Caco-2 (cell line): ENCODE data around the gene TRIML2. TPM values are rescaled to one million over a fixed set of nuclear protein-coding genes. Genes with fewer than 3 reads are reported as not detected.

Experiments used
- BruUV-seq: library from RNA; stranded (reverse); fragments of 400-500 nt; replicated peaks from 2 replicates; lab custom pipeline; 2021; lab: Mats Ljungman, UMichigan
- CTCF ChIA-PET: fragments of 300-600 bp; sonication (Branson Sonifier 250); formaldehyde crosslinking; loops from one replicate; lab custom pipeline; 2022; ENCODE audit warnings: antibody characterized with exemption; lab: Charles Lee
- POLR2A ChIA-PET: fragments of 300-600 bp; sonication (Branson Sonifier 250); formaldehyde crosslinking; loops from one replicate; lab custom pipeline; 2022; ENCODE audit warnings: antibody characterized with exemption; lab: Charles Lee
- DNase-seq, 2 experiments: peaks; one replicate each; pipeline versions ENCODE4 v3.0.0 to v3.0.0-alpha.2; 2020 to 2022
- H3K27me3 ChIP-seq: replicated peaks from 2 replicates; pipeline ENCODE4 v1.6.0; 2011; ENCODE audit warnings: low read length; ENCODE audit not compliant: control insufficient read depth, insufficient read depth
- H3K36me3 ChIP-seq: 2 replicates; pipeline ENCODE4 v1.5.1; 2011; ENCODE audit warnings: low read length; ENCODE audit not compliant: control insufficient read depth, insufficient read depth
- H3K4me1 ChIP-seq: fragments of 250-450 bp; sonication (Bioruptor Pico); 2 replicates; pipeline ENCODE4 v1.5.1; 2020; ENCODE audit warnings: mild to moderate bottlenecking
- H3K4me3 ChIP-seq: 2 replicates; pipeline ENCODE4 v1.5.1; 2011; ENCODE audit warnings: low read depth, mild to moderate bottlenecking, control low read depth, low read length
- H3K9me3 ChIP-seq: fragments of 250-450 bp; sonication (Bioruptor Pico); 2 replicates; pipeline ENCODE4 v1.5.1; 2020; ENCODE audit warnings: mild to moderate bottlenecking, moderate library complexity
- H3K27ac Mint-ChIP-seq: one replicate; pipeline ENCODE4 v1.8.0; 2022; ENCODE audit warnings: mixed read lengths; ENCODE audit not compliant: unreplicated experiment
- H3K27me3 Mint-ChIP-seq: one replicate; pipeline ENCODE4 v1.8.0; 2022; ENCODE audit warnings: mixed read lengths; ENCODE audit not compliant: insufficient read depth, unreplicated experiment
- H3K36me3 Mint-ChIP-seq: one replicate; pipeline ENCODE4 v1.8.0; 2022; ENCODE audit warnings: mild to moderate bottlenecking, mixed read lengths; ENCODE audit not compliant: insufficient read depth, unreplicated experiment
- H3K4me1 Mint-ChIP-seq: one replicate; pipeline ENCODE4 v1.8.0; 2022; ENCODE audit warnings: low read depth, mixed read lengths; ENCODE audit not compliant: unreplicated experiment
- H3K4me3 Mint-ChIP-seq: one replicate; pipeline ENCODE4 v1.8.0; 2022; ENCODE audit warnings: mild to moderate bottlenecking, moderate library complexity, mixed read lengths; ENCODE audit not compliant: unreplicated experiment
- H3K9me3 Mint-ChIP-seq: one replicate; pipeline ENCODE4 v1.8.0; 2022; ENCODE audit warnings: mixed read lengths; ENCODE audit not compliant: unreplicated experiment
- CTCF ChIP-seq, 2 experiments: fragments of 200-600 bp in 1 of 2; IDR thresholded peaks; 1 replicate in 1 of 2; 2 replicates in 1 of 2; pipeline versions ENCODE4 v1.5.1 to v1.8.0; 2011 to 2022; ENCODE audit warnings: antibody characterized with exemption in 1 of 2, control low read depth in 1 of 2, inconsistent platforms in 1 of 2, low read depth in 1 of 2, low read length in 1 of 2, mild to moderate bottlenecking in 1 of 2, moderate library complexity in 1 of 2; ENCODE audit not compliant: insufficient read depth in 1 of 2, severe bottlenecking in 1 of 2, unreplicated experiment in 1 of 2
- intact Hi-C: fragments of 100-400 bp; cut with micrococcal nuclease; formaldehyde crosslinking; loops from one replicate; pipeline ENCODE4 v1.10.0; 2022; ENCODE audit not compliant: unreplicated experiment
- total RNA-seq: library from RNA; stranded (reverse); gene quantifications from 2 replicates; pipeline ENCODE4 v1.2.3, GENCODE V29; 2022

Gene TRIML2
- total RNA-seq, 1 experiment from 2014 or later = 2.2 TPM

GRCh38 chr4:188076169-188076568, 33.2 kb downstream of the TRIML2 start:
- no TSS peak for BruUV-seq
- Histone ChIP-seq H3K4me1 (peaks cover 18% of the 10 kb centered on the region), H3K4me3 (no peak overlapping the region), H3K9me3 (no peaks in the 10 kb centered on the region), H3K27me3 (no peaks in the 10 kb centered on the region), H3K36me3 (no peaks in the 10 kb centered on the region)
- no peaks in the 10 kb centered on the region for H3K27me3 Mint-ChIP-seq
- H3K27ac Mint-ChIP-seq = no peak overlapping the region
- intact Hi-C loops = no loop called here
- H3K36me3 Mint-ChIP-seq = peaks cover 2% of the 10 kb centered on the region
- H3K4me1 Mint-ChIP-seq = peaks cover 12% of the 10 kb centered on the region
- no peak overlapping the region for H3K4me3 Mint-ChIP-seq
- no peaks in the 10 kb centered on the region for H3K9me3 Mint-ChIP-seq
- ChIA-PET CTCF (no interaction called here), POLR2A (no interaction called here)
- no peak for DNase-seq
- TF ChIP-seq CTCF (IDR thresholded peaks at IDR 0.05; ENCODE audit: insufficient read depth in 1 of 2, low read depth in 1 of 2, low read length in 1 of 2, severe bottlenecking in 1 of 2, unreplicated experiment in 1 of 2) = no peak

- no peak for TF ChIP-seq CTCF (IDR thresholded peaks at IDR 0.05; ENCODE audit: insufficient read depth in 1 of 2, low read depth in 1 of 2, low read length in 1 of 2, severe bottlenecking in 1 of 2, unreplicated experiment in 1 of 2)
- CTCF ChIA-PET = interaction anchor here (0.6 kb wide), 1 partner anchor 167 kb away, joined by 11 read pairs; no protein-coding TSS in a partner anchor
- no peaks in the 10 kb centered on the region for H3K36me3 Mint-ChIP-seq
Measured at GRCh38 chr4:188061083-188061482, 48.3 kb downstream of the TRIML2 start.

GRCh38 chr4:188053302-188053701, 56.1 kb downstream of the TRIML2 start:
- Mint-ChIP-seq H3K27ac (no peak overlapping the region), H3K4me3 (no peak overlapping the region), H3K9me3 (no peaks in the 10 kb centered on the region), H3K4me1 (no peaks in the 10 kb centered on the region), H3K36me3 (no peaks in the 10 kb centered on the region), H3K27me3 (no peaks in the 10 kb centered on the region)
- no peak for TF ChIP-seq CTCF (IDR thresholded peaks at IDR 0.05; ENCODE audit: insufficient read depth in 1 of 2, low read depth in 1 of 2, low read length in 1 of 2, severe bottlenecking in 1 of 2, unreplicated experiment in 1 of 2)
- ChIA-PET CTCF (no interaction called here), POLR2A (no interaction called here)
- BruUV-seq = no TSS peak
- H3K27me3 ChIP-seq = no peaks in the 10 kb centered on the region
- H3K9me3 ChIP-seq = no peaks in the 10 kb centered on the region
- no peak overlapping the region for H3K4me3 ChIP-seq
- intact Hi-C loops = no loop called here
- no peaks in the 10 kb centered on the region for H3K36me3 ChIP-seq
- peak in 1 of 2 experiments; percentile 16 for DNase-seq
- no peaks in the 10 kb centered on the region for H3K4me1 ChIP-seq

More at GRCh38 chr4:188061083-188061482, 48.3 kb downstream of the TRIML2 start:
- H3K9me3 ChIP-seq = no peaks in the 10 kb centered on the region
- no peaks in the 10 kb centered on the region for H3K27me3 Mint-ChIP-seq
- H3K27me3 ChIP-seq = no peaks in the 10 kb centered on the region
- H3K4me1 ChIP-seq = no peaks in the 10 kb centered on the region
- no peaks in the 10 kb centered on the region for H3K36me3 ChIP-seq
- no peak overlapping the region for H3K27ac Mint-ChIP-seq
- H3K4me3 ChIP-seq = no peak overlapping the region
- no TSS peak for BruUV-seq
- DNase-seq = no peak
- no peak overlapping the region for H3K4me3 Mint-ChIP-seq
- intact Hi-C loops = no loop called here
- H3K4me1 Mint-ChIP-seq = no peaks in the 10 kb centered on the region
- no peaks in the 10 kb centered on the region for H3K9me3 Mint-ChIP-seq
- POLR2A ChIA-PET = no interaction called here
